Mononuclear cell (primary cell): ENCODE measurements around the gene NBEA. TPM values are rescaled to one million over a fixed set of nuclear protein-coding genes. Genes with fewer than 3 reads are reported as not detected.
"Not testable (repeated sequence)": the region's sequence is repeated elsewhere in the genome, so short reads cannot be mapped to it uniquely, and the experiment has no call there.

Experiments used
- H3K27me3 ChIP-seq: 2 replicates; pipeline ENCODE4 v1.6.0; 2011; ENCODE audit warnings: low read length, control low read depth; ENCODE audit not compliant: insufficient read depth
- H3K4me1 ChIP-seq: 2 replicates; pipeline ENCODE4 v1.5.1; 2011; ENCODE audit warnings: mild to moderate bottlenecking, low read length, control low read depth; ENCODE audit not compliant: insufficient read depth
- H3K4me3 ChIP-seq: 2 replicates; pipeline ENCODE4 v1.5.1; 2011; ENCODE audit warnings: mild to moderate bottlenecking, low read length, moderate library complexity
- H3K9me3 ChIP-seq: 2 replicates; pipeline ENCODE4 v1.5.1; 2011; ENCODE audit warnings: low read depth, mild to moderate bottlenecking, control low read depth, low read length
- total RNA-seq: library from RNA; depleted of rRNA; stranded (reverse); fragments of >200 nt; gene quantifications from one replicate; pipeline ENCODE4 v1.2.3, GENCODE V29; 2012

The NBEA gene
- total RNA-seq, 1 donor: 3.3 TPM

- Histone ChIP-seq H3K9me3 (no peaks in the 10 kb centered on the region), H3K27me3 (no peaks in the 10 kb centered on the region), H3K4me1 (no peaks in the 10 kb centered on the region), H3K4me3 (no peak overlapping the region)
Observed at GRCh38 chr13:35378939-35379338, 436.9 kb downstream of the NBEA start.

GRCh38 chr13:35379663-35380062 lies 437.6 kb downstream of the NBEA start:
- Histone ChIP-seq H3K27me3 (no peaks in the 10 kb centered on the region), H3K4me1 (no peaks in the 10 kb centered on the region), H3K9me3 (no peaks in the 10 kb centered on the region), H3K4me3 (no peak overlapping the region)

GRCh38 chr13:35387682-35388250 lies 445.7 kb downstream of the NBEA start:
- Histone ChIP-seq H3K4me1 (no peaks in the 10 kb centered on the region), H3K9me3 (no peaks in the 10 kb centered on the region), H3K4me3 (no peak overlapping the region), H3K27me3 (no peaks in the 10 kb centered on the region)

- no peaks in the 10 kb centered on the region for H3K9me3 ChIP-seq
- H3K27me3 ChIP-seq: no peaks in the 10 kb centered on the region
- no peak overlapping the region for H3K4me3 ChIP-seq
- H3K4me1 ChIP-seq: no peaks in the 10 kb centered on the region
Observed at GRCh38 chr13:35388441-35389355, 446.6 kb downstream of the NBEA start.

GRCh38 chr13:35389535-35389934 lies 447.5 kb downstream of the NBEA start:
- Histone ChIP-seq H3K9me3 (no peaks in the 10 kb centered on the region), H3K4me3 (no peak overlapping the region), H3K27me3 (no peaks in the 10 kb centered on the region), H3K4me1 (no peaks in the 10 kb centered on the region)

GRCh38 chr13:35392768-35393167 lies 450.7 kb downstream of the NBEA start:
- H3K4me3 ChIP-seq: no peak overlapping the region
- no peaks in the 10 kb centered on the region for H3K4me1 ChIP-seq
- no peaks in the 10 kb centered on the region for H3K9me3 ChIP-seq
- no peaks in the 10 kb centered on the region for H3K27me3 ChIP-seq

GRCh38 chr13:35393886-35394285 lies 451.8 kb downstream of the NBEA start:
- Histone ChIP-seq H3K4me3 (no peak overlapping the region), H3K9me3 (no peaks in the 10 kb centered on the region), H3K4me1 (no peaks in the 10 kb centered on the region), H3K27me3 (no peaks in the 10 kb centered on the region)

- H3K27me3 ChIP-seq, H3K9me3 ChIP-seq, H3K4me3 ChIP-seq, H3K4me1 ChIP-seq: not testable (repeated sequence)
Observed at GRCh38 chr13:35408285-35408684, 466.2 kb downstream of the NBEA start.

- no peaks in the 10 kb centered on the region for H3K27me3 ChIP-seq
- H3K9me3 ChIP-seq: no peaks in the 10 kb centered on the region
- no peaks in the 10 kb centered on the region for H3K4me1 ChIP-seq
- H3K4me3 ChIP-seq: no peak overlapping the region
Observed at GRCh38 chr13:35411059-35411744, 469.1 kb downstream of the NBEA start.

- H3K4me3 ChIP-seq: no peak overlapping the region
- H3K27me3 ChIP-seq: no peaks in the 10 kb centered on the region
- H3K9me3 ChIP-seq: no peaks in the 10 kb centered on the region
- H3K4me1 ChIP-seq: no peaks in the 10 kb centered on the region
Observed at GRCh38 chr13:35448465-35448864, 506.4 kb downstream of the NBEA start.

- no peaks in the 10 kb centered on the region for H3K27me3 ChIP-seq
- no peaks in the 10 kb centered on the region for H3K9me3 ChIP-seq
- H3K4me1 ChIP-seq: no peaks in the 10 kb centered on the region
- no peak overlapping the region for H3K4me3 ChIP-seq
Observed at GRCh38 chr13:35449821-35450220, 507.8 kb downstream of the NBEA start.

GRCh38 chr13:35455022-35455421 lies 513.0 kb downstream of the NBEA start:
- Histone ChIP-seq H3K27me3 (no peaks in the 10 kb centered on the region), H3K4me1 (no peaks in the 10 kb centered on the region), H3K4me3 (no peak overlapping the region), H3K9me3 (no peaks in the 10 kb centered on the region)

GRCh38 chr13:35457258-35457657 lies 515.2 kb downstream of the NBEA start:
- no peaks in the 10 kb centered on the region for H3K9me3 ChIP-seq
- no peaks in the 10 kb centered on the region for H3K27me3 ChIP-seq
- H3K4me1 ChIP-seq: no peaks in the 10 kb centered on the region
- H3K4me3 ChIP-seq: no peak overlapping the region

GRCh38 chr13:35460061-35460460 lies 518.0 kb downstream of the NBEA start:
- no peaks in the 10 kb centered on the region for H3K27me3 ChIP-seq
- no peaks in the 10 kb centered on the region for H3K4me1 ChIP-seq
- H3K4me3 ChIP-seq: no peak overlapping the region
- H3K9me3 ChIP-seq: no peaks in the 10 kb centered on the region

- Histone ChIP-seq H3K27me3 (peaks cover 33% of the 10 kb centered on the region), H3K4me3 (no peak overlapping the region), H3K4me1 (no peaks in the 10 kb centered on the region), H3K9me3 (no peaks in the 10 kb centered on the region)
Observed at GRCh38 chr13:35465371-35465770, 523.3 kb downstream of the NBEA start.
